SIG-M5 treated with dmso at 0.1 percent for 504 hours (cell line): Measurements from ENCODE around the gene DCX.

Source experiments
- DNase-seq: peaks from one replicate; lab custom pipeline; 2025; ENCODE audit not compliant: unreplicated experiment; lab: John Stamatoyannopoulos, UW

Gene DCX

DNA sequence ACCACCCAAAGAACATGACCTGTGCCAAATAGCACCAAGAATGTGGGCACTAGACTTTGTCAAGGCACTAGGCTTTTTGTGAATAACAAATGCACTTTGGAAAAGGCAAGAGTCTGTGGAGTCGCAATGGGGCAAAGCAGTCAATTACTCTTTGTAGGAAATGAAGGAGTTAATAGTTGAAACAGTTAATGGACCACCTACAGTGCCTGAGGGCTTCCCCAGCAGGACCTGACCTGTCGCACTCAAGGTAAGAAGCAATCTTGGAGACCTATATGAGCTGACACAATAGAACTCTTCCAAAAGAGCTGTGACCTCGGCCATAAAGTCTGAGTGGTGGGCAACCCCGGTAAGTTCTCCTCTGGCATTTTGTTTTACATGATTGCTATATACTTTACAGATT, 92.5 kb downstream of the DCX start:
- no peak for DNase-seq

- no peak for DNase-seq
Observed at GRCh38 chrX:111318901-111319300, 93.1 kb downstream of the DCX start.

GRCh38 chrX:111309083-111309482, 102.9 kb downstream of the DCX start:
- DNase-seq = no peak

DNA sequence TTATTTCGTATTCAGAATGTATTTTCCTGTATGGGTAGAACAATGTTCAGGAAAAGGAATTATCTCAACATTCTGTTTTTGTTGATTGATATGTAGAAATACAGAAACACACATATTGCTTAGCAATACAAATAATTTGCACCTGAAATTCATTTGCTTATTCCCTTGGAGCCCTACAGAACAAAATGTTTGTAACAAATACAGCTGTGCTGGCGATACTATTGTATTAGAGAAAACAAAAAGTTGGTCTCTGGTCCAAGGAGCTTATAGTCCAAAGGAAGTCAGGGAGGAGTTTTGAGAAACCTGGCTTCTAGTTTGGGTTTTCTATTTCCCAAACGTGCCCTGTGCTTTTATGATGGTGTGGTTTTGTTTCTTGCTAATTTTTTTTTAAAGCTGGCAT, 104.0 kb downstream of the DCX start:
- DNase-seq = no peak

- DNase-seq = no peak
Observed at GRCh38 chrX:111302284-111302683, 109.7 kb downstream of the DCX start.

GRCh38 chrX:111288841-111289240, 123.2 kb downstream of the DCX start:
- no peak for DNase-seq

- no peak for DNase-seq
Observed at GRCh38 chrX:111284631-111285293, 127.2 kb downstream of the DCX start.

DNA sequence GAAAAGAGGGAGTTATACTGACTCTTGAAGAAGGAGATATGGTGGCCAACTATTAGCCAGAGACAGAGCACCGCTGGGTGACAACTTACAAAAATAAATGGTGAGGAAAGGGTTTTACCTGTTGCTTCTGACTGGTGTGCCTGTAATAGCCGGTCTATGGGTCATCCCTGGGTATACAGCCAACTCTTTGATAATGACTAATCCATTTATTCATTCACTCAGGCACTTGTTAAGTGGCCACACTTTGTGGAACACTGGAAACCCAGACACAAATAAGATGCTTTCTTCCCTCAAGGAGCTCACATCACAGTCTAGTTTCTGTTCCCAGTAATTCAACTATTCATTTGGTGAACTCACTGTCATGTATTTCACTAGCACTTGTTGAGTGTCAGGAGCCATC, 128.5 kb downstream of the DCX start:
- no peak for DNase-seq

DNA sequence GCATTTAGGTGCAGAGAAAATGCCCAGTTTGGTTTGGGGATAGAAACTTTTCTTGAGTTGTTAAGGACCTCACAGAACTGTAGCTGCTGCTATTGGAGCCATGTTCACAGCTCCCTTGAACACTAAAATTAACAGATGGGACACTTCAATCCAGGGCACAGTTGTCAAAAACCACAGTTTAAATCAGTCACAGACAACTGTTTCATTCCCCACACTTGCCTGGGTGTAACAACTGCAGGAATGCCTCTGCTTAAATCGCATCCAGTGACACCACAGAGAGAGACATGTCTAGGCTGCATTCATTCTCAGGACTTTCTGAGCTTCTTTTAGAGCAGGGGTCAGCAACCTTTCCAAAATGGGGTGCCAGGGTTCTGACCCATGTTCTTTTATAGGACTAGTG, 129.0 kb downstream of the DCX start:
- no peak for DNase-seq

DNA sequence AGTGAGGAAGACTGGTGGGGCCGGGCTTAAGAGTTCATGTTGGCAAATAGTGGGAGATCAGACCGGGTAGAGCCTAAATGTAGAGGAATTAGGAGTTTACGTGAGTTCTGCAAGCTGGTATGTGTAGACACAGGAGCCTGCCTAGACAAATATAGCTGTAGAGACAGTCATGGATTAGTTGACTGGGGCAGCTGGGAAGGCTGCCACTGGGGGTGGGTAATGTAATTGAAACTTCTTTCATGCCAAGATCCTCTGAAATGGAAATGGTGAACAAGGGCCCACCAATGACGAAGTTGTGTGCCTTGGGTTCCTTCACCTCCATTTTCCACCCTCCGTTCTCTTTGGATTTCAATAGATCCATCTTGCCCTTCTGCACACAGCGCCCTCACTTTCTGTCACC, 129.9 kb downstream of the DCX start:
- DNase-seq = no peak

DNA sequence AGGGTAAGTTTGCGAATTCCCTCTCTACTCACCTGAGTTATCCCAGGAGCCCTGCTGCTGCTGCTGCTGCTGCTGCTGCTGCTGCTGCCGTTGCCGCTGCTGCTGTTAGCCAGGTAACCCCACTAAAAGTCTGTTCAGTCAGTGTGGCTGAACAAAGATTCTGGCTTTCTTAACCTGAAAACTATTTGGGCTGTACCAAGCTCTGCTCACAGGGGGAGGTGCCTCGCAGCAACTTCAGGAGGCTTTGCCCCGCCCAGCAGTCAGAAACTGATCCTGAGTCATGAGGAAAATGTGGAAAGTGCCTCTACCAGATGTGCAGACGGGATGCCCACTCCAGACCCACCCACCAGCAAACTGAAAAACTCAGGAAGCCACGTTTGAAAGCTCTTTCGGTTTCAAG, 141.7 kb downstream of the DCX start, which contains the start of gene CAPN6:
Gene CAPN6 (minus strand): TSS at position 145 of the 400 bp plus-strand sequence. CDS start 6,547 bp downstream, outside the sequence.
- DNase-seq = no peak

DNA sequence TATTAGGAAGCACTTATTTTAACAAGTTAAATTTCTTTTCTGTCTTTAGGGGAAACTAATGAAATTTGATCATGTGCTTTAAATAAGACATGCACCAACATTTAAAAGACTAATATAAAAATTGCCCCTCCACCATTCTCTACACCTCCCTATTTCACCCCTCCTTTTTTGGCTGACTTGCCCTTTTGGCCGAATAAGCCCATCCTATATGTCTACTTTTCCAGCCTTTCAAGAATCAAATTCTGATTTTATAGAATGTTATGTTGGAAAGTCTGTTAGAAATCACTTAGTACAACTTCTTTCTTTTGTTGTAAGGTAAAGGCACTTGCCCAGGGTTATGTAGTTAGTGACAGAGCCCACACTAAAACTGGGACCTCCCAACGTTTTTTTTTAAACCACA, 143.5 kb downstream of the DCX start:
- DNase-seq = no peak

GRCh38 chrX:111265486-111265885, 146.5 kb downstream of the DCX start:
- DNase-seq = no peak

GRCh38 chrX:111264385-111264784, 147.6 kb downstream of the DCX start:
- DNase-seq = no peak

- DNase-seq = no peak
Observed at GRCh38 chrX:111262086-111262485, 149.9 kb downstream of the DCX start.

DNA sequence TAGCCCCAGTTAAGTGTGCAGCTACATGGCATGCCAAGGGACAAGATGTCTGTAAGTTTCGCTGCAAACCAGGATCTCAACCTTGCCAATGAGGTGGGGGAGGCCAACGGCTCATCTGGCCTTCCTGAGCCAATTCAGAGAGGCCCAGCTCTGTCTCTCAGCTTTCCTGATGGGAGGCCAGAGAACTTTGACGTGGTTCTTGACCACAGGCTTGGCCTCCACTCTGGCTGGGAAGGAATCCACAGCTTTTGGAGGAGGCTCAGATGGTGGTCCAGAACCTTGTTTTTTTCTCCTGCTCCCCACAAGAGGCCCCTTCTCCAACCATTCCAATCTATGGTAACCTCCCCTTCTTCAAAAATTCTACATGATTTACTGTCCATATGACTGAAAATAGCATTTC, 151.5 kb downstream of the DCX start:
- no peak for DNase-seq

- DNase-seq = no peak
Observed at GRCh38 chrX:111259559-111259958, 152.4 kb downstream of the DCX start.

- DNase-seq = no peak
Observed at GRCh38 chrX:111257733-111258132, 154.3 kb downstream of the DCX start.

- no peak for DNase-seq
Observed at GRCh38 chrX:111254896-111255693, 156.9 kb downstream of the DCX start.

DNA sequence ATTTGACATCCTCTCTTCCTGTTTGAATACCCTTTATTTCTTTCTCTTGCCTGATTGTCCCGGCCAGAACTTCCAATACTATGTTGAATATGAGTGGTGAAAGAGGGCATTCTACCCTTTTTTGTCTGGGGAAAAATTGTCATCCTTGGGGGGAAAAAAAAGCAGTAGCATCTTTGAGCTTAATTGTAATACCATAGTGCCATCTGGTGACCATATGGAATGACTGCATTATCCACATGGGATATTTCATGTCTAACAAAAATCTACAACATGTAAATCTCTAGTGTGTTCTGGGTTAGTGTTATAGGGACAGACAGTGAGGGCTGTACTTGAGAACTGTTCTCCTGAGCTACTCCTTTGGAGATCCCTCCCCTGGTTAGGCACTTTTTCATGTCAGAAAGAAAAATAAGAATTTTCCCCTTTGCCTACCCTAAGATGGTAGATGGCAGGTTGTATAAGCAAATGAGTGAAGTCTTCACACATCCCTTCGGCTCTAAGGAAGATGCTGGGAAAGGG, 167.7 kb downstream of the DCX start:
- DNase-seq = peak; percentile 1
